ENCODE measurements around the gene SLC41A2. TPM values are rescaled to one million over a fixed set of nuclear protein-coding genes. Genes with fewer than 3 reads are reported as not detected.

The SLC41A2 gene
- total and polyA plus RNA-seq, 2 donors (not counting 3 experiments of a cell fraction or from before 2014, with no cell fraction given), result 1.7 to 7.5 TPM

DNA sequence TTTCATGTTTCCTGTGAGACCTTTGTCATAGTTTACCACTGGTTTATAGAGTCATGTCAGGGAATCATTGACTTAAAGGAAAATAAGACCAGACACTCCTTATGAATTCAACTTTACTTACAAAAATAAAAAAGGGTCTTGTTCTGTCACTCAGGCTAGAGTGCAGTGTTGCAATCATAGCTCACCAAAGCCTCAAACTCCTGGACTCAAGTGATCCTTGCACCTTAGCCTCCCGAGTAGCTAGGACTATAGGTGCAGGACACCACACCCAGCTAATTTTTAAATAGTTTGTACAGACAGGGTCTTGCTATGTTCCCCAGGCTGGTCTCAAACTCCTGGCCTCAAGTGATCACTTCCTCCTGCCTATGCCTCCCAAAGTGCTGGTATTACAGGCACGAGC lies 19.0 kb downstream of the SLC41A2 start:
- Histone ChIP-seq H3K4me1 (ENCODE audit: control insufficient read depth, extremely low read depth, insufficient read depth, low read length) (no peaks in the 10 kb centered on the region), H3K4me3 (replicated peaks in 1 of 3; ENCODE audit: insufficient read depth in 1 of 3, low read depth in 1 of 3, low read length in 3 of 3) (no peak overlapping the region), H4K20me1 (replicated peaks; ENCODE audit: control insufficient read depth, extremely low read depth, insufficient read depth, low read length) (no peaks in the 10 kb centered on the region), H3K9me1 (replicated peaks; ENCODE audit: control insufficient read depth, extremely low read depth, insufficient read depth, low read length) (no peaks in the 10 kb centered on the region), H3K36me3 (ENCODE audit: control insufficient read depth in 2 of 2, extremely low read depth in 1 of 2, insufficient read depth in 2 of 2, low read length in 2 of 2) (no peaks in the 10 kb centered on the region), H3K9me3 (replicated peaks; ENCODE audit: control insufficient read depth, insufficient read depth, low read length) (no peaks in the 10 kb centered on the region), H3K9ac (replicated peaks; ENCODE audit: extremely low read depth, insufficient read depth, low read length) (no peak overlapping the region), H3K27me3 (ENCODE audit: control insufficient read depth in 2 of 2, insufficient read depth in 2 of 2, low read length in 2 of 2) (no peaks in the 10 kb centered on the region), H3K27ac (ENCODE audit: insufficient read depth, low read depth, low read length) (no peak overlapping the region), H2AFZ (ENCODE audit: low read depth, low read length) (no peak overlapping the region), H3K4me2 (ENCODE audit: insufficient read depth, low read length) (no peak overlapping the region), H3K79me2 (ENCODE audit: control insufficient read depth, insufficient read depth, low read length) (no peaks in the 10 kb centered on the region)
- BruUV-seq (replicated peaks), result no TSS peak
- ChIA-PET CTCF (interaction anchor here (1.1 to 1.3 kb wide), 2 partner anchors 9 to 254 kb away, joined by 3 to 4 read pairs; no protein-coding TSS in a partner anchor), POLR2A (no interaction called here)
- DNase-seq (ENCODE audit: low read depth, low spot score) (no peak), FAIRE-seq (no peak)
- dilution Hi-C loops (cut with MboI; ENCODE audit: extremely low pct_ligation_motif_present, low sequenced_read_pairs), result no loop called here
- intact Hi-C loops (cut with micrococcal nuclease), result no loop called here
- TF ChIP-seq POLR2A (IDR thresholded peaks at IDR 0.05; ENCODE audit: low read depth, low read length), result no peak
- TF ChIP-seq, protein P1, sequence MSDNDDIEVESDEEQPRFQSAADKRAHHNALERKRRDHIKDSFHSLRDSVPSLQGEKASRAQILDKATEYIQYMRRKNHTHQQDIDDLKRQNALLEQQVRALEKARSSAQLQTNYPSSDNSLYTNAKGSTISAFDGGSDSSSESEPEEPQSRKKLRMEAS (IDR thresholded peaks at IDR 0.05; ENCODE audit: insufficient read depth, insufficient read length), result no peak
- TF ChIP-seq MYC (IDR thresholded peaks at IDR 0.05; ENCODE audit: low read depth, low read length), result no peak
- TF ChIP-seq POLR2AphosphoS5 (IDR thresholded peaks at IDR 0.05; ENCODE audit: insufficient read depth, low read depth, low read length), result no peak
- TF ChIP-seq JUN (IDR thresholded peaks at IDR 0.05; ENCODE audit: borderline replicate concordance, insufficient read depth, insufficient read length, low read depth), result no peak

DNA sequence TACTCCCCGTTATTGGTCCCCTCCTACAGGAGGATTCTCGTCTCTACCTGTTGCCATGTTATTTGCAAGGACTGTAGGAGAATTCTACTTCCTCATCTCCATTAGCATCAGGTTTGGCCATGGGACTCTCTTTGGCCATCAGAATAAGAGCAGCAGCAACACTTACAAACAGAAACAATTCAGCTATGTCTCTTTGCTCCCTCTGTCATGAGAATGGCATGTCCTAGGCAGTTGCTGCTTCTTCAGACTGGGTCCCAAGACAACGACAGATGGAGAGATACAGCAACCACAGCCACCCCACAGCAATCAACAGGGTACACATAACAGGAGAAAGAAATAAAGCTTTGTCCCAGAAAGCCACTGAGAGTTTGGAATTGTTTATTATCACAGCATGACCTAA lies 19.7 kb downstream of the SLC41A2 start:
- CTCF ChIA-PET, result interaction anchor here (1.1 to 1.3 kb wide), 3 partner anchors 8 to 253 kb away, joined by 3 to 4 read pairs (median 3); no protein-coding TSS in a partner anchor
- H3K27ac ChIP-seq (ENCODE audit: insufficient read depth, low read depth, low read length), result no peak overlapping the region
- no peaks in the 10 kb centered on the region for H3K9me1 ChIP-seq (replicated peaks; ENCODE audit: control insufficient read depth, extremely low read depth, insufficient read depth, low read length)
- no peak overlapping the region for H3K4me2 ChIP-seq (ENCODE audit: insufficient read depth, low read length)
- POLR2A ChIA-PET, result no interaction called here
- H3K36me3 ChIP-seq (ENCODE audit: control insufficient read depth in 2 of 2, extremely low read depth in 1 of 2, insufficient read depth in 2 of 2, low read length in 2 of 2), result no peaks in the 10 kb centered on the region
- intact Hi-C loops (cut with micrococcal nuclease), result no loop called here
- no peaks in the 10 kb centered on the region for H3K9me3 ChIP-seq (replicated peaks; ENCODE audit: control insufficient read depth, insufficient read depth, low read length)
- FAIRE-seq (no peak), DNase-seq (ENCODE audit: low read depth, low spot score) (no peak)
- TF ChIP-seq, protein P1 (IDR thresholded peaks at IDR 0.05; ENCODE audit: insufficient read depth, insufficient read length), result no peak
- no peak for TF ChIP-seq POLR2A (IDR thresholded peaks at IDR 0.05; ENCODE audit: low read depth, low read length)
- H4K20me1 ChIP-seq (replicated peaks; ENCODE audit: control insufficient read depth, extremely low read depth, insufficient read depth, low read length), result no peaks in the 10 kb centered on the region
- H3K79me2 ChIP-seq (ENCODE audit: control insufficient read depth, insufficient read depth, low read length), result no peaks in the 10 kb centered on the region
- H3K27me3 ChIP-seq (ENCODE audit: control insufficient read depth in 2 of 2, insufficient read depth in 2 of 2, low read length in 2 of 2), result no peaks in the 10 kb centered on the region
- no peaks in the 10 kb centered on the region for H3K4me1 ChIP-seq (ENCODE audit: control insufficient read depth, extremely low read depth, insufficient read depth, low read length)
- H3K4me3 ChIP-seq (replicated peaks in 1 of 3; ENCODE audit: insufficient read depth in 1 of 3, low read depth in 1 of 3, low read length in 3 of 3), result no peak overlapping the region
- H3K9ac ChIP-seq (replicated peaks; ENCODE audit: extremely low read depth, insufficient read depth, low read length), result no peak overlapping the region
- BruUV-seq (replicated peaks), result no TSS peak
- no peak overlapping the region for H2AFZ ChIP-seq (ENCODE audit: low read depth, low read length)
- dilution Hi-C loops (cut with MboI; ENCODE audit: extremely low pct_ligation_motif_present, low sequenced_read_pairs), result no loop called here

All from endothelial cell of umbilical vein (primary cell).